ENCODE results near the gene CIAO3. TPM values are rescaled to one million over a fixed set of nuclear protein-coding genes. Genes with fewer than 3 reads are reported as not detected.

CIAO3 gene
- total and polyA plus RNA-seq, 10 of the 15 experiments (the other 5 are each of a cell fraction or from before 2014, with no cell fraction given), result 1.4 to 37.5 (median 30.8) TPM

- H3K9ac ChIP-seq (ENCODE audit: control insufficient read depth, insufficient read depth, low read length), result no peak overlapping the region
- no peaks in the 10 kb centered on the region for H3K79me2 ChIP-seq (ENCODE audit: control insufficient read depth, insufficient read depth, low read length)
- H3K4me1 ChIP-seq (ENCODE audit: control insufficient read depth, insufficient read depth, low read length), result no peaks in the 10 kb centered on the region; the same call in 1 of the 2 replicates
- SMC1A ChIA-PET (ENCODE audit: uncharacterized antibody, unreplicated experiment), result no interaction called here
- DNase-seq (ENCODE audit: low read depth, low spot score) (no peak), FAIRE-seq (no peak), ATAC-seq (no peak)
- no peaks in the 10 kb centered on the region for H4K20me1 ChIP-seq (ENCODE audit: control insufficient read depth, insufficient read depth)
- no TSS peak for BruUV-seq (replicated peaks)
- CTCF ChIA-PET, result no interaction called here
- RAD21 ChIA-PET (ENCODE audit: unreplicated experiment), result no interaction called here
- no peak overlapping the region for H3K4me2 ChIP-seq (ENCODE audit: control insufficient read depth, insufficient read depth)
- TF ChIP-seq YY1 (IDR thresholded peaks at IDR 0.05; ENCODE audit: low read depth, low read length), result no peak
- no peak for TF ChIP-seq ZBED1 (IDR thresholded peaks at IDR 0.05; ENCODE audit: borderline replicate concordance)
- no peak for TF ChIP-seq ZBTB4 (CRISPR knock-in tag; IDR thresholded peaks at IDR 0.05)
- TF ChIP-seq MEF2A (IDR thresholded peaks at IDR 0.05; ENCODE audit: insufficient read depth, low read depth, low read length), result no peak
- no peak for TF ChIP-seq POLR2AphosphoS5 (IDR thresholded peaks at IDR 0.05; ENCODE audit: low read length)
- no peak for TF ChIP-seq ASH2L (IDR thresholded peaks at IDR 0.05; ENCODE audit: borderline replicate concordance, low read depth)
- TF ChIP-seq IRF5 (IDR thresholded peaks at IDR 0.05; ENCODE audit: borderline replicate concordance), result no peak
- TF ChIP-seq PAX5 (IDR thresholded peaks at IDR 0.05; ENCODE audit: borderline replicate concordance, low read depth, low read length), result no peak
- no peak for TF ChIP-seq ZNF384 (IDR thresholded peaks at IDR 0.05; ENCODE audit: borderline replicate concordance, low read depth, low read length)
- TF ChIP-seq ATF2 (IDR thresholded peaks at IDR 0.05; ENCODE audit: low read length), result no peak
- no peak for TF ChIP-seq ZNF687 (IDR thresholded peaks at IDR 0.05)
- no peak for TF ChIP-seq GABPA (IDR thresholded peaks at IDR 0.05; ENCODE audit: low read depth)
- TF ChIP-seq USF2 (IDR thresholded peaks at IDR 0.05; ENCODE audit: borderline replicate concordance, low read depth, low read length), result no peak
- POLR2A ChIA-PET, result no interaction called here
- no peaks in the 10 kb centered on the region for H3K36me3 ChIP-seq (ENCODE audit: control insufficient read depth in 2 of 2, insufficient read depth in 2 of 2, low read length in 1 of 2)
- no peak overlapping the region for H2AFZ ChIP-seq (ENCODE audit: control insufficient read depth, low read depth, low read length)
- WGBS (ENCODE audit: insufficient coverage, insufficient replicate concordance, low lambda C conversion rate, missing lambda C conversion rate), result 41% methylated on average over 13 of the region's 13 CpGs
- no peaks in the 10 kb centered on the region; a peak in 1 of 4 replicates for H3K27me3 ChIP-seq (replicated peaks in 1 of 2; ENCODE audit: control insufficient read depth in 2 of 2, insufficient read depth in 2 of 2, low read length in 1 of 2)
- H3K27ac ChIP-seq (ENCODE audit: control insufficient read depth, insufficient read depth), result no peak overlapping the region
- intact Hi-C loops (cut with micrococcal nuclease; ENCODE audit: unreplicated experiment), result no loop called here
- no peaks in the 10 kb centered on the region for H3K9me3 ChIP-seq (replicated peaks; ENCODE audit: control insufficient read depth, insufficient read depth, low read length)
- in situ Hi-C loops (cut with MboI), result no loop called here
- H3K4me3 ChIP-seq, result no peak overlapping the region
Measured at GRCh38 chr16:746637-747036, 5.8 kb upstream of the CIAO3 start.

All from GM12878 (cell line).